ENCODE results near the gene RTN4RL1.
A peak's percentile ranks its signal among the peaks of the same experiment; 100 is the strongest.

RTN4RL1 gene

GRCh38 chr17:1918346-1919162 lies 106.6 kb downstream of the RTN4RL1 start:
- no peak for DNase-seq (ENCODE audit: low read depth)

- DNase-seq (ENCODE audit: low read depth), result no peak
Observed at GRCh38 chr17:1916963-1917715, 108.0 kb downstream of the RTN4RL1 start.

GRCh38 chr17:1916316-1916715 lies 108.8 kb downstream of the RTN4RL1 start:
- DNase-seq (ENCODE audit: low read depth), result no peak

- DNase-seq (ENCODE audit: low read depth), result no peak
Observed at GRCh38 chr17:1915889-1916288, 109.2 kb downstream of the RTN4RL1 start.

- DNase-seq (ENCODE audit: low read depth), result no peak
Observed at GRCh38 chr17:1914661-1915083, 110.5 kb downstream of the RTN4RL1 start.

GRCh38 chr17:1913702-1914101 lies 111.4 kb downstream of the RTN4RL1 start:
- DNase-seq (ENCODE audit: low read depth), result no peak

- DNase-seq (ENCODE audit: low read depth), result no peak
Observed at GRCh38 chr17:1912146-1912545, 113.0 kb downstream of the RTN4RL1 start.

GRCh38 chr17:1909985-1910384 lies 115.1 kb downstream of the RTN4RL1 start:
- no peak for DNase-seq (ENCODE audit: low read depth)

GRCh38 chr17:1908699-1909309 lies 116.3 kb downstream of the RTN4RL1 start:
- peak; percentile 70 for DNase-seq (ENCODE audit: low read depth)

- peak; percentile 10 for DNase-seq (ENCODE audit: low read depth)
Observed at GRCh38 chr17:1907909-1908698, 117.0 kb downstream of the RTN4RL1 start.

- DNase-seq (ENCODE audit: low read depth), result no peak
Observed at GRCh38 chr17:1907216-1907631, 117.9 kb downstream of the RTN4RL1 start.

GRCh38 chr17:1906662-1907101 lies 118.5 kb downstream of the RTN4RL1 start:
- DNase-seq (ENCODE audit: low read depth), result peak; percentile 22

- DNase-seq (ENCODE audit: low read depth), result no peak
Observed at GRCh38 chr17:1905190-1905913, 119.8 kb downstream of the RTN4RL1 start.

GRCh38 chr17:1904273-1905182 lies 120.6 kb downstream of the RTN4RL1 start:
- DNase-seq (ENCODE audit: low read depth), result no peak

GRCh38 chr17:1899403-1900000 lies 125.6 kb downstream of the RTN4RL1 start:
- no peak for DNase-seq (ENCODE audit: low read depth)

- DNase-seq (ENCODE audit: low read depth), result no peak
Observed at GRCh38 chr17:1898872-1899271, 126.3 kb downstream of the RTN4RL1 start.

- DNase-seq (ENCODE audit: low read depth), result no peak
Observed at GRCh38 chr17:1898332-1898731, 126.8 kb downstream of the RTN4RL1 start.

GRCh38 chr17:1897105-1897656 lies 128.0 kb downstream of the RTN4RL1 start:
- no peak for DNase-seq (ENCODE audit: low read depth)
